Right lobe of liver (tissue), 6 donors: ENCODE data around the gene POLR2B. TPM values are rescaled to one million over a fixed set of nuclear protein-coding genes. Genes with fewer than 3 reads are reported as not detected.
"Not testable (repeated sequence)": the region's sequence is repeated elsewhere in the genome, so short reads cannot be mapped to it uniquely, and the experiment has no call there.

Source experiments
- ATAC-seq, 4 donors: fragments of 200-7000 bp; cut with Tn5 transposase; one replicate each; pipeline ENCODE4 v1.9.1; 2020; ENCODE audit warnings: mild to moderate bottlenecking in 4 of 4, moderate library complexity in 4 of 4
- DNase-seq, 3 donors: peaks; one replicate each; pipeline ENCODE4 v3.0.0-alpha.2; 2020
- H3K27ac ChIP-seq, 3 donors: fragments of 200-600 bp; one replicate each; pipeline ENCODE4 v1.8.0; 2022
- H3K27me3 ChIP-seq, 2 donors: fragments of 200-600 bp; one replicate each; pipeline ENCODE4 v1.8.0; 2022
- H3K36me3 ChIP-seq, 4 donors: fragments of 200-600 bp; sonication (generic) in 1 of 4; one replicate each; pipeline versions ENCODE4 v1.5.1 to v1.8.0; 2017 to 2022; ENCODE audit warnings: control low read depth in 1 of 4
- H3K4me1 ChIP-seq, 4 donors: fragments of 200-600 bp; sonication (generic) in 1 of 4; one replicate each; pipeline versions ENCODE4 v1.5.1 to v1.8.0; 2017 to 2022; ENCODE audit warnings: control low read depth in 1 of 4
- H3K4me3 ChIP-seq, 3 donors: fragments of 200-600 bp; one replicate each; pipeline ENCODE4 v1.8.0; 2022
- H3K9me3 ChIP-seq, 4 donors: fragments of 200-600 bp; sonication (generic) in 1 of 4; one replicate each; pipeline versions ENCODE4 v1.5.1 to v1.8.0; 2017 to 2022; ENCODE audit warnings: control low read depth in 1 of 4
- POLR2A ChIP-seq: fragments of 450-650 bp; IDR thresholded peaks from one replicate; pipeline ENCODE4 v1.6.1; 2017; ENCODE audit warnings: antibody characterized with exemption, mild to moderate bottlenecking
- WGBS: methylation state at CpG from one replicate; pipeline ENCODE4 v1.1.6; 2018; ENCODE audit warnings: low coverage, low lambda C conversion rate; ENCODE audit not compliant: insufficient coverage; ENCODE audit errors: missing lambda C conversion rate; 5-methylcytosine and 5-hydroxymethylcytosine counted together
- intact Hi-C, 2 donors: fragments of 100-400 bp; cut with DNase I; formaldehyde crosslinking; loops; one replicate each; pipeline versions ENCODE4 v1.11.2 to v1.14.1; 2022
- total RNA-seq, 6 experiments: library from RNA; depleted of rRNA in 2 of 6; stranded (reverse); fragments of >200 nt in 2 of 6; fragmentation: NEBNext Ultra II Directional in 3 of 6; extraction: Animal tissue kit (Norgen Biotek cat#: 25700) in 3 of 6; gene quantifications; one replicate each; pipeline versions ENCODE4 v1.1.0 to v1.2.4, GENCODE V29; 2016 to 2023
- TF ChIP-seq, protein P1 (sequence below), 4 donors: fragments of 200-600 bp in 3 of 4; fragments of 450-650 bp in 1 of 4; IDR thresholded peaks; one replicate each; pipeline versions ENCODE4 v1.5.1 to v1.8.0; 2016 to 2022; ENCODE audit warnings: antibody characterized with exemption in 4 of 4, mild to moderate bottlenecking in 2 of 4
- donor health status: DM: no; HTN: yes; CAD: no.
- donor health status: DM: no; HTN: no; CAD: no.
- donor health status: DM: no; HTN: no; CAD: no.
- donor health status: DM: no; HTN: yes; CAD: no.
- donor health status: DM: no; HTN: yes; CAD: no.

POLR2B gene
- total RNA-seq, 6 experiments from 2014 or later: 24.6 to 37.1 (median 27.3) TPM

DNA sequence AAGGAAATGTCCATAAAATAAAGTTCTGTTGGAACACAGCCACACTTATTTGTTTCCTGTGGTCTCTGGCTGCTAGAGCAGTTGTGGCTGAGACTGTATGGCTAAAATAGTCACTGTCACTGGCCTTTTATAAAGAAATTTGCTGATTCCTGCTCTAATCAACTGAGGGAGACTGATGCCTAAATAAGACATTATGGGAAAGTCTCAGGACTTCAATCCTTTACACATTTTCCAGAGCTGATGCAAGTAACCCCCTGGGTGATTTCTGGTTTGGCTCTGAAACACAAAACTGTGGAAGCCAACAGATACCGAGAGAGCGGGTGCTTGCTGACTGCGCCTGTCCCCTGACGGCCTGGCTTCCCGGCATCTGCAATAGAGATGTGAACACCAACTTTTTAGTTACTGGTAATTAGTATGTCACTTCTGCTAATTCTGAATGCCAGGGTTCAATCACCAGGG is 64.0 kb downstream of the POLR2B start:
- ATAC-seq: peak; percentile 30 to 53 (median 44)
- no peak for DNase-seq
- WGBS: 71% methylated on average over 5 of the region's 5 CpGs
- TF ChIP-seq POLR2A: no peak
- TF ChIP-seq, protein P1, sequence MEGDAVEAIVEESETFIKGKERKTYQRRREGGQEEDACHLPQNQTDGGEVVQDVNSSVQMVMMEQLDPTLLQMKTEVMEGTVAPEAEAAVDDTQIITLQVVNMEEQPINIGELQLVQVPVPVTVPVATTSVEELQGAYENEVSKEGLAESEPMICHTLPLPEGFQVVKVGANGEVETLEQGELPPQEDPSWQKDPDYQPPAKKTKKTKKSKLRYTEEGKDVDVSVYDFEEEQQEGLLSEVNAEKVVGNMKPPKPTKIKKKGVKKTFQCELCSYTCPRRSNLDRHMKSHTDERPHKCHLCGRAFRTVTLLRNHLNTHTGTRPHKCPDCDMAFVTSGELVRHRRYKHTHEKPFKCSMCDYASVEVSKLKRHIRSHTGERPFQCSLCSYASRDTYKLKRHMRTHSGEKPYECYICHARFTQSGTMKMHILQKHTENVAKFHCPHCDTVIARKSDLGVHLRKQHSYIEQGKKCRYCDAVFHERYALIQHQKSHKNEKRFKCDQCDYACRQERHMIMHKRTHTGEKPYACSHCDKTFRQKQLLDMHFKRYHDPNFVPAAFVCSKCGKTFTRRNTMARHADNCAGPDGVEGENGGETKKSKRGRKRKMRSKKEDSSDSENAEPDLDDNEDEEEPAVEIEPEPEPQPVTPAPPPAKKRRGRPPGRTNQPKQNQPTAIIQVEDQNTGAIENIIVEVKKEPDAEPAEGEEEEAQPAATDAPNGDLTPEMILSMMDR (IDR thresholded peaks at IDR 0.05): no peak
- peak overlapping the region; percentile 26 to 82 (median 37) for H3K27ac ChIP-seq
- no peak overlapping the region for H3K4me3 ChIP-seq
- no peaks in the 10 kb centered on the region for H3K27me3 ChIP-seq
- no peaks in the 10 kb centered on the region for H3K9me3 ChIP-seq
- no peaks in the 10 kb centered on the region for H3K36me3 ChIP-seq
- H3K4me1 ChIP-seq: no peaks in the 10 kb centered on the region
- intact Hi-C loops: no loop called here

DNA sequence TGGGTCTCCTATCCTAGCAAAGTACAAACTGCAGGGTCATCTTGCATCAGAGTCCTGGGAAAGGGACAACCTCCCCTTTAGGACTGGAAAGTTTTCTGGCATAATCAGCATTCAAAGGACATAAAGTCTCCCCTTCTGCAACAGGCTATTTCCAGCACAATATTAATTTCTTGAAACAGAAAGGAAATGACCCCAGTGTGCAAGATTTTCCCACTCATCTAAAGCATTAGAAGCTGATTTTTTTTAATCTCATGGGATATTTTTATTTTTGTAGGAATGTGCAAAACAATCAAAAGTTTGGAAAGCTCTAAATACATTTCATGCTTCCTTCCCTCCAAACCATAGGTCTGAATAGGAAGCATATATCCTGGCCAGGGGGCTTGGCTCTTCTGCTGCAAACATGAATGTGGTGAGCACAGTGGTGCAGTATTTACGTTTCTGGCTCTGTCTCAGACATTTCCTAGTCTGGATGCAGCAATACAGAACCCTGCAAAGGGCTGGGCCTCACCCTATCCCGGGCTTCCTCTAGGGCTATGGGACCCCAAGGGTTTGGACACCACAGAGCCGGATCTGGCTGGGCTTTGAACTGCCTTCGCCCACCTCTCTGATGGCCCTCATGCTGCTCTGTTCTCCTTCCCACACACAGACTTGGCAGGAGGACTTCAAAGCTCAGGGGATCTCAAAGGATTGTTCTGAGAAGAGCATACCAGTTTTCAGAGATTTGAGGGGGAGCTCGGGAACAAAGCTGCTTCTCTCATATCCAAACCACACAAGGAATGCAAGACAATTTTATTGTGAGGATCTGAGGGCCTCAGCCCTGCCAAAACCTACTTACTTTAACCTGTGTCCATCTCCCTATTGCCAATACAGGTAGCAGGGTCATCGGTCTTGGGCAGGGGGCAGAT is 64.9 kb downstream of the POLR2B start:
- no peak for TF ChIP-seq POLR2A
- TF ChIP-seq, protein P1 (IDR thresholded peaks at IDR 0.05): no peak
- WGBS: 36% methylated on average over 6 of the region's 6 CpGs
- H3K27ac ChIP-seq: peak overlapping the region; percentile 26 to 82 (median 60)
- no peaks in the 10 kb centered on the region for H3K27me3 ChIP-seq
- no peak overlapping the region for H3K4me3 ChIP-seq
- peak; percentile 54 to 66 (median 60) for ATAC-seq
- intact Hi-C loops: no loop called here
- no peaks in the 10 kb centered on the region for H3K4me1 ChIP-seq
- no peaks in the 10 kb centered on the region for H3K36me3 ChIP-seq
- no peaks in the 10 kb centered on the region for H3K9me3 ChIP-seq
- no peak for DNase-seq

DNA sequence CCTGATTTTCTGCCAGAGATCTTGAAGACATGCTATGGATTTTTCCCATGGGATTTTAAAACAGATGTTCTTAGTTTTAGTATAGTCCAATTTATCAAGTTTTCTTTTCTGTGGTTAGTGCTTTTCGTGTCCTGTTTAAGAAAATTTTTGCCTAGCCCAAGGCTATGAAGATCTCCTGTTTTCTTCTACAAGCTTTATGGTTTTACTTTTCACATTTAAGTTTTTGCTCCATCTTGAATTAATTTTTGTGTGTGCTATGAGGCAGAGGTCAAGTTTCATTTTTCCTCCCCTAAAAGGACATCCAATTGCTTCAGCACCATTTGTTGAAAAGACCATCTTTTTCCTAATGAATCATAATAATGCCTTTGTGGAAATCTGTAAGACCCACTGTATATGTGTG is 65.6 kb downstream of the POLR2B start:
- Histone ChIP-seq H3K9me3 (no peaks in the 10 kb centered on the region), H3K4me1 (no peaks in the 10 kb centered on the region), H3K27me3 (no peaks in the 10 kb centered on the region), H3K36me3 (no peaks in the 10 kb centered on the region), H3K27ac (peak overlapping the region; percentile 25 to 61 (median 60)), H3K4me3 (no peak overlapping the region)
- DNase-seq (no peak), ATAC-seq (no peak)
- 78% methylated on average over 1 of the region's 1 CpG for WGBS
- intact Hi-C loops: no loop called here
- TF ChIP-seq, protein P1 (IDR thresholded peaks at IDR 0.05): no peak
- TF ChIP-seq POLR2A: no peak

DNA sequence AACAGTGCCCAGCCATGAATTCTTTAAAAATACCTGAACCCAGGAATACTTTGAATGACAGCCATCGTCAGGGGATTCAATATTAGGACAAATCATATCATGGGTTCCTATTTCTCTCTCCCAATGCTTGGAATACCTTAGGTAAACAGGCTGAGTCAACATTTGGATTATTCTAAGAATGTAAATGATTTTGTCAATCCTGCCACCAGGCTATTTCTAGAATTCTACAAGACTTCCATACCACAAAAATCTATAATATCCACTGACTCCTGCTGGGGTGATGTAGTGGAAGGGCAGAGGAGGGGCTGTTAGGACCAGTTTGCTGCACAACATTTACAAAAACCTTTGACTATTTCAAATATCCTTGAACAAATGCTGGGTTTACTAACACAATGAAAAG is 66.3 kb downstream of the POLR2B start:
- WGBS: 79% methylated on average over 1 of the region's 1 CpG
- peak overlapping the region; percentile 25 to 61 (median 60) for H3K27ac ChIP-seq

DNA sequence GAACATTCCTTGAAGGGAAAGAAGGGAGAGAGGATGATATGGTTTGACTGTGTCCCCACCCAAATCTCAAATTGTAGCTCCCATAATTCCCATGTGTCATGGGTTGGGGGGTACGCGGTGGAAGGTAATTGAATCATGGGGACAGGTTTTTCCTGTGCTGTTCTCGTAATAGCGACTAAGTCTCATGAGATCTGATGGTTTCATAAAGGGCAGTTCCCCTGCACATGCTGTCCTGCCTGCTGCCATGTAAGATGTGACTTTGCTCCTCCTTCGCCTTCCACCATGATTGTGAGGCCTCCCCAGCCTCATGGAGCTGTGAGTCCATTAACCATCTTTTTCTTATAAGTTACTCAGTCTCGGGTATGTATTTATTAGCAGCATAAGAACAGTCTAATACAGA is 68.3 kb downstream of the POLR2B start:
- DNase-seq, H3K4me1 ChIP-seq, H3K27me3 ChIP-seq, ATAC-seq, H3K4me3 ChIP-seq, H3K36me3 ChIP-seq, intact Hi-C loops, H3K9me3 ChIP-seq, H3K27ac ChIP-seq: not testable (repeated sequence)
- WGBS: 84% methylated on average over 6 of the region's 6 CpGs

More for the DNA sequence above, 66.3 kb downstream of the POLR2B start:
- H3K9me3 ChIP-seq: no peaks in the 10 kb centered on the region
- no peak overlapping the region for H3K4me3 ChIP-seq
- no peaks in the 10 kb centered on the region for H3K4me1 ChIP-seq
- H3K27me3 ChIP-seq: no peaks in the 10 kb centered on the region
- intact Hi-C loops: no loop called here
- ATAC-seq (no peak), DNase-seq (no peak)
- no peaks in the 10 kb centered on the region for H3K36me3 ChIP-seq
- TF ChIP-seq, protein P1 (IDR thresholded peaks at IDR 0.05): no peak
- TF ChIP-seq POLR2A: no peak
